K562 (cell line): ENCODE measurements around the gene SPDYE16. TPM values are rescaled to one million over a fixed set of nuclear protein-coding genes. Genes with fewer than 3 reads are reported as not detected.

Experiments used
- ATF7 ChIP-seq: fragments of 450-650 bp; IDR thresholded peaks from 2 replicates; pipeline ENCODE4 v1.7.1; 2014; ENCODE audit warnings: mild to moderate bottlenecking, moderate library complexity
- BCOR ChIP-seq: fragments of 450-650 bp; IDR thresholded peaks from 2 replicates; pipeline ENCODE4 v1.6.1; 2016
- BHLHE40 ChIP-seq: IDR thresholded peaks from 2 replicates; pipeline ENCODE4 v1.6.1; 2011; ENCODE audit warnings: low read length, improper control_type of control experiment
- CBX3 ChIP-seq, 2 experiments: IDR thresholded peaks; 1 replicate in 1 of 2; 2 replicates in 1 of 2; pipeline ENCODE4 v1.6.1; 2012; ENCODE audit warnings: inconsistent platforms in 2 of 2, low read length in 2 of 2, borderline replicate concordance in 1 of 2, control low read depth in 1 of 2
- CXXC5 ChIP-seq: fragments of 250-450 bp; sonication (Bioruptor Pico); IDR thresholded peaks from 2 replicates; pipeline ENCODE4 v1.8.0; 2022; ENCODE audit warnings: inconsistent platforms, mild to moderate bottlenecking, moderate library complexity
- EP400 ChIP-seq: fragments of 450-650 bp; IDR thresholded peaks from 2 replicates; pipeline ENCODE4 v1.6.1; 2017; ENCODE audit warnings: antibody characterized with exemption, mild to moderate bottlenecking, moderate library complexity
- MTA3 ChIP-seq: fragments of 450-650 bp; formaldehyde crosslinking; IDR thresholded peaks from 2 replicates; pipeline ENCODE4 v1.6.1; 2017; ENCODE audit warnings: mild to moderate bottlenecking, borderline replicate concordance
- RBFOX2 ChIP-seq: fragments of 200-400 bp; formaldehyde crosslinking; IDR thresholded peaks from 2 replicates; pipeline ENCODE4 v1.6.1; 2017; ENCODE audit warnings: low read depth, mild to moderate bottlenecking, low read length, moderate library complexity
- RNF2 ChIP-seq: sonication (generic); IDR thresholded peaks from 2 replicates; pipeline ENCODE4 v1.6.1; 2016
- SAFB ChIP-seq: fragments of 200-400 bp; formaldehyde crosslinking; IDR thresholded peaks from 2 replicates; pipeline ENCODE4 v1.6.1; 2017; ENCODE audit warnings: low read depth, low read length, borderline replicate concordance
- ZFX ChIP-seq: sonication (generic); formaldehyde crosslinking; IDR thresholded peaks from 2 replicates; pipeline ENCODE4 v1.8.0; 2022; ENCODE audit warnings: mild to moderate bottlenecking, missing genetic modification reagents, moderate library complexity
- ZNF232 ChIP-seq: sonication (generic); formaldehyde crosslinking; IDR thresholded peaks from 2 replicates; pipeline ENCODE4 v1.8.0; 2022; ENCODE audit warnings: mild to moderate bottlenecking, missing genetic modification reagents
- ZNF263 ChIP-seq: sonication (generic); formaldehyde crosslinking; IDR thresholded peaks from 2 replicates; pipeline ENCODE4 v1.8.0; 2022; ENCODE audit warnings: mild to moderate bottlenecking, missing genetic modification reagents, borderline replicate concordance
- polyA plus RNA-seq, 8 experiments: library from polyadenylated mRNA; depleted of rRNA in 4 of 8; stranded (reverse) in 5 of 8; unstranded in 3 of 8; fragments of >200 nt; fragmentation: Nextera tagmentation in 2 of 8; fragmentation: Illumina TruSeq in 1 of 8; extraction: Ambion mirVana in 2 of 8; extraction: Trizol in 1 of 8; gene quantifications; 2 replicates each; pipeline versions ENCODE4 v1.2.1 to v1.2.3, GENCODE V29; 2011 to 2014; ENCODE audit warnings: inconsistent platforms in 1 of 8, missing spikeins in 1 of 8
- total RNA-seq, 7 experiments: library from RNA; depleted of rRNA in 6 of 7; stranded (reverse); fragments of >200 nt in 6 of 7; fragmentation: Illumina TruSeq in 2 of 7; extraction: Trizol in 2 of 7; gene quantifications; 2 replicates each; pipeline versions ENCODE4 v1.2.1 to v1.2.3, GENCODE V29; 2011 to 2021; ENCODE audit warnings: low replicate concordance in 1 of 7
- TF ChIP-seq, protein P1 (sequence below): fragments of 250-450 bp; sonication (Bioruptor Pico); IDR thresholded peaks from 2 replicates; pipeline ENCODE4 v1.4.0; 2020; ENCODE audit warnings: mild to moderate bottlenecking
- TF ChIP-seq, protein P2 (sequence below), 2 experiments: fragments of 450-650 bp; IDR thresholded peaks; 2 replicates each; pipeline ENCODE4 v1.6.1; 2018; ENCODE audit warnings: mild to moderate bottlenecking in 2 of 2, low read depth in 1 of 2; ENCODE audit not compliant: partially characterized antibody in 2 of 2
- TF ChIP-seq, protein P3 (sequence below): sonication (generic); formaldehyde crosslinking; IDR thresholded peaks from 2 replicates; pipeline ENCODE4 v1.8.0; 2022; ENCODE audit warnings: mild to moderate bottlenecking, missing genetic modification reagents, borderline replicate concordance
- TF ChIP-seq, protein P4 (sequence below): fragments of 450-650 bp; IDR thresholded peaks from 2 replicates; pipeline ENCODE4 v1.6.1; 2014; ENCODE audit warnings: low read depth, mild to moderate bottlenecking, moderate library complexity, borderline replicate concordance

The SPDYE16 gene
- total and polyA plus RNA-seq, 9 of the 15 experiments (the other 6 are each of a cell fraction or from before 2014, with no cell fraction given): 0.04 to 0.13 (median 0.06) TPM; not detected in 4

DNA sequence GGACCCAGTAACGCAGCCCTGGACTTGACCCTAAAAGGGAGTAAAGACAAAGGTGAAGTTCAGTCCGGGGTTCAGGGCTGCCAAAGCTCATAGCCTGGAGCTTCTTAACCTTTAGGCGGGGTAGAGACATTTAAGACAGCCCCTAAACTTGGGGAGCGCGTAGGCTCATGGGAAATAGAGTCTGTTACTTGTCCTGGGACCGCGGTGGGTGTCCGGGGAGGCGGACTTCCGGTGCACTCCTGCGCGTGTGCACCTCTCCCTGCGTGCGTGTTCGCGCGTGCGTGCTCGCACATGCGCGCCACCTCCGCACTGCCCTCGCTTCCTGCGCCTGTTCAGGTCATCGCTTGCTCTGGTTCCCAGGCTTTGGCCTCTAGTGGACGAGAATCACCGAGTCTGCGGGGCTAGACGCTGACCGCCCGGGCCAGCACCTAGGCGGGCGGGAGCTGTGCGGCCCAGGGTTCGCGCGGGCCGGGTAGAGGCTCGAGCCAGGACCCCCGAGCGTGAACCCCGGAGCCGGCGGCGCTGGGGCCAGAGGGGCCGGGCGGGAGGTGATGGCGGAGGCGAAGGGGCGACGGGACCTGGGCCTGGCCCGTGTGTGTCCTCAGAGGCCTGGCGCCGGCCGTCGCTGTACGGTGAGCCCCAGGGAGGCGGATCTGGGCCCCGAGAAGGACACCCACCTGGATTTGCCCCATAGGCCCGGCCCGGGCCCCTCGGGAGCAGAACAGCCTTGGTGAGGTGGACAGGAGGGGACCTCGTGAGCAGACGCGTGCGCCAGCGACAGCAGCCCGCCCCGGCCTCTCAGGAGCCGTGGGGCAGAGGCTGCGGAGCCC, 6.1 kb upstream of the SPDYE16 start (continued):
- TF ChIP-seq, protein P1, sequence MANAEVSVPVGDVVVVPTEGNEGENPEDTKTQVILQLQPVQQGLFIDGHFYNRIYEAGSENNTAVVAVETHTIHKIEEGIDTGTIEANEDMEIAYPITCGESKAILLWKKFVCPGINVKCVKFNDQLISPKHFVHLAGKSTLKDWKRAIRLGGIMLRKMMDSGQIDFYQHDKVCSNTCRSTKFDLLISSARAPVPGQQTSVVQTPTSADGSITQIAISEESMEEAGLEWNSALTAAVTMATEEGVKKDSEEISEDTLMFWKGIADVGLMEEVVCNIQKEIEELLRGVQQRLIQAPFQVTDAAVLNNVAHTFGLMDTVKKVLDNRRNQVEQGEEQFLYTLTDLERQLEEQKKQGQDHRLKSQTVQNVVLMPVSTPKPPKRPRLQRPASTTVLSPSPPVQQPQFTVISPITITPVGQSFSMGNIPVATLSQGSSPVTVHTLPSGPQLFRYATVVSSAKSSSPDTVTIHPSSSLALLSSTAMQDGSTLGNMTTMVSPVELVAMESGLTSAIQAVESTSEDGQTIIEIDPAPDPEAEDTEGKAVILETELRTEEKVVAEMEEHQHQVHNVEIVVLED: peak; percentile 94
- TF ChIP-seq, protein P2, sequence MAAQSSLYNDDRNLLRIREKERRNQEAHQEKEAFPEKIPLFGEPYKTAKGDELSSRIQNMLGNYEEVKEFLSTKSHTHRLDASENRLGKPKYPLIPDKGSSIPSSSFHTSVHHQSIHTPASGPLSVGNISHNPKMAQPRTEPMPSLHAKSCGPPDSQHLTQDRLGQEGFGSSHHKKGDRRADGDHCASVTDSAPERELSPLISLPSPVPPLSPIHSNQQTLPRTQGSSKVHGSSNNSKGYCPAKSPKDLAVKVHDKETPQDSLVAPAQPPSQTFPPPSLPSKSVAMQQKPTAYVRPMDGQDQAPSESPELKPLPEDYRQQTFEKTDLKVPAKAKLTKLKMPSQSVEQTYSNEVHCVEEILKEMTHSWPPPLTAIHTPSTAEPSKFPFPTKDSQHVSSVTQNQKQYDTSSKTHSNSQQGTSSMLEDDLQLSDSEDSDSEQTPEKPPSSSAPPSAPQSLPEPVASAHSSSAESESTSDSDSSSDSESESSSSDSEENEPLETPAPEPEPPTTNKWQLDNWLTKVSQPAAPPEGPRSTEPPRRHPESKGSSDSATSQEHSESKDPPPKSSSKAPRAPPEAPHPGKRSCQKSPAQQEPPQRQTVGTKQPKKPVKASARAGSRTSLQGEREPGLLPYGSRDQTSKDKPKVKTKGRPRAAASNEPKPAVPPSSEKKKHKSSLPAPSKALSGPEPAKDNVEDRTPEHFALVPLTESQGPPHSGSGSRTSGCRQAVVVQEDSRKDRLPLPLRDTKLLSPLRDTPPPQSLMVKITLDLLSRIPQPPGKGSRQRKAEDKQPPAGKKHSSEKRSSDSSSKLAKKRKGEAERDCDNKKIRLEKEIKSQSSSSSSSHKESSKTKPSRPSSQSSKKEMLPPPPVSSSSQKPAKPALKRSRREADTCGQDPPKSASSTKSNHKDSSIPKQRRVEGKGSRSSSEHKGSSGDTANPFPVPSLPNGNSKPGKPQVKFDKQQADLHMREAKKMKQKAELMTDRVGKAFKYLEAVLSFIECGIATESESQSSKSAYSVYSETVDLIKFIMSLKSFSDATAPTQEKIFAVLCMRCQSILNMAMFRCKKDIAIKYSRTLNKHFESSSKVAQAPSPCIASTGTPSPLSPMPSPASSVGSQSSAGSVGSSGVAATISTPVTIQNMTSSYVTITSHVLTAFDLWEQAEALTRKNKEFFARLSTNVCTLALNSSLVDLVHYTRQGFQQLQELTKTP (IDR thresholded peaks at IDR 0.05; ENCODE audit: low read depth in 1 of 2, partially characterized antibody in 2 of 2): peak in 1 of 2 experiments; percentile 84
- peak; percentile 76 for TF ChIP-seq BHLHE40
- TF ChIP-seq ZNF232 (CRISPR knock-in tag): peak; percentile 68; the same call in 1 of the 2 replicates
- TF ChIP-seq, protein P3, sequence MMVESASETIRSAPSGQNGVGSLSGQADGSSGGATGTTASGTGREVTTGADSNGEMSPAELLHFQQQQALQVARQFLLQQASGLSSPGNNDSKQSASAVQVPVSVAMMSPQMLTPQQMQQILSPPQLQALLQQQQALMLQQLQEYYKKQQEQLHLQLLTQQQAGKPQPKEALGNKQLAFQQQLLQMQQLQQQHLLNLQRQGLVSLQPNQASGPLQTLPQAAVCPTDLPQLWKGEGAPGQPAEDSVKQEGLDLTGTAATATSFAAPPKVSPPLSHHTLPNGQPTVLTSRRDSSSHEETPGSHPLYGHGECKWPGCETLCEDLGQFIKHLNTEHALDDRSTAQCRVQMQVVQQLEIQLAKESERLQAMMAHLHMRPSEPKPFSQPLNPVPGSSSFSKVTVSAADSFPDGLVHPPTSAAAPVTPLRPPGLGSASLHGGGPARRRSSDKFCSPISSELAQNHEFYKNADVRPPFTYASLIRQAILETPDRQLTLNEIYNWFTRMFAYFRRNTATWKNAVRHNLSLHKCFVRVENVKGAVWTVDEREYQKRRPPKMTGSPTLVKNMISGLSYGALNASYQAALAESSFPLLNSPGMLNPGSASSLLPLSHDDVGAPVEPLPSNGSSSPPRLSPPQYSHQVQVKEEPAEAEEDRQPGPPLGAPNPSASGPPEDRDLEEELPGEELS (CRISPR knock-in tag): 0 out of 2 replicates have a peak, but pooled peaks have one; percentile 60
- peak; percentile 41; the same call in 1 of the 2 replicates for TF ChIP-seq SAFB
- TF ChIP-seq BCOR: peak; percentile 71; the same call in 1 of the 2 replicates
- TF ChIP-seq ZNF263 (CRISPR knock-in tag): peak; percentile 70; the same call in 1 of the 2 replicates
- TF ChIP-seq MTA3: peak; percentile 78; the same call in 1 of the 2 replicates
- TF ChIP-seq RNF2: peak; percentile 16; the same call in 1 of the 2 replicates
- peak; percentile 86 for TF ChIP-seq ZFX (CRISPR knock-in tag)
- TF ChIP-seq, protein P4, sequence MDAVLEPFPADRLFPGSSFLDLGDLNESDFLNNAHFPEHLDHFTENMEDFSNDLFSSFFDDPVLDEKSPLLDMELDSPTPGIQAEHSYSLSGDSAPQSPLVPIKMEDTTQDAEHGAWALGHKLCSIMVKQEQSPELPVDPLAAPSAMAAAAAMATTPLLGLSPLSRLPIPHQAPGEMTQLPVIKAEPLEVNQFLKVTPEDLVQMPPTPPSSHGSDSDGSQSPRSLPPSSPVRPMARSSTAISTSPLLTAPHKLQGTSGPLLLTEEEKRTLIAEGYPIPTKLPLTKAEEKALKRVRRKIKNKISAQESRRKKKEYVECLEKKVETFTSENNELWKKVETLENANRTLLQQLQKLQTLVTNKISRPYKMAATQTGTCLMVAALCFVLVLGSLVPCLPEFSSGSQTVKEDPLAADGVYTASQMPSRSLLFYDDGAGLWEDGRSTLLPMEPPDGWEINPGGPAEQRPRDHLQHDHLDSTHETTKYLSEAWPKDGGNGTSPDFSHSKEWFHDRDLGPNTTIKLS: peak; percentile 78; the same call in 1 of the 2 replicates
- peak; percentile 74 for TF ChIP-seq ATF7
- 0 out of 3 replicates have a peak, but pooled peaks of 1 of the 2 experiments have one; percentile 51 for TF ChIP-seq CBX3 (IDR thresholded peaks at IDR 0.05; ENCODE audit: borderline replicate concordance in 1 of 2, low read length in 2 of 2)
- TF ChIP-seq CXXC5 (CRISPR knock-in tag): peak; percentile 93
- TF ChIP-seq RBFOX2: peak; percentile 93
- peak; percentile 93 for TF ChIP-seq EP400
